Astrocyte of the spinal cord (primary cell): ENCODE results near the gene POU6F1.
"Not testable (repeated sequence)": the region's sequence is repeated elsewhere in the genome, so short reads cannot be mapped to it uniquely, and the experiment has no call there.

Experiments used
- DNase-seq: peaks from one replicate; pipeline ENCODE4 v3.0.0; 2011; ENCODE audit warnings: low read depth, low spot score
- H3K4me3 ChIP-seq: 2 replicates; pipeline ENCODE4 v1.5.1; 2011; ENCODE audit warnings: low read depth, mild to moderate bottlenecking, low read length, moderate library complexity
- CTCF ChIP-seq: IDR thresholded peaks from 2 replicates; pipeline ENCODE4 v1.5.1; 2012; ENCODE audit warnings: low read depth, mild to moderate bottlenecking, low read length, inconsistent platforms
- in situ Hi-C: cut with HindIII; loops from 2 replicates; pipeline ENCODE4 v1.10.0; 2017; ENCODE audit warnings: low sequenced_read_pairs

The POU6F1 gene

DNA sequence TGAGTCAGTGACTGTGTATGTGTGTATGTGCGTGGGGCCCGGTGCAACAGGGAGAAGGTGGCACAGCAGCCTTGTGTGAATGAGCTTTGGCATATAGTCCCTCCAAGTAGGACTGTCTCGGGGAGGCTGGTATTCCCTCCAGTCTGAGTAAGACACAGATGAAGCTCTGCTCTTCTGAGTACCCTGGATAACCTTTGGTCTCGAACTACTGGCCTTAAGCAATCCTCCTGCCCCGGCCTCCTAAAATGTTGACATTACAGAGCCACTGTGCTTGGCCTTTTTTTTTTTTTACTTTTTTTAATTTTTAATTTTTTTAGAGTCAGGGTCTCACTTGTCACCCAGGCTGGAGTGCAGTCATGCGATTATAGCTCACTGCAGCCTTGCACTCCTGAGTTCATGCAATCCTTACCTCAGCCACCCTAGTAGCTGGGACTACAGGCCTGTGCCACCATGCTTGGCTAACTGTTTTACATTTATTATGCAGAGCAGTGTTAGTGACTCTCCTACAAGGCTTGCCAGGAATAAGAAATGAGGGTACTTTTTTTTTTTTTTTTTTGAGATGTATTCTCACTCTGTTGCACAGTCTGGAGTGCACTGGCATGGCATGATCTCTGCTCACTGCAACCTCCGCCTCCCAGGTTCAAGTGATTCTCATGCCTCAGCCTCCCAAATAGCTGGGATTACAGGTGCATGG is 11.4 kb upstream of the POU6F1 start:
- in situ Hi-C loops, result no loop called here
- no peak for TF ChIP-seq CTCF
- no peak for DNase-seq
- H3K4me3 ChIP-seq, result no peak overlapping the region

DNA sequence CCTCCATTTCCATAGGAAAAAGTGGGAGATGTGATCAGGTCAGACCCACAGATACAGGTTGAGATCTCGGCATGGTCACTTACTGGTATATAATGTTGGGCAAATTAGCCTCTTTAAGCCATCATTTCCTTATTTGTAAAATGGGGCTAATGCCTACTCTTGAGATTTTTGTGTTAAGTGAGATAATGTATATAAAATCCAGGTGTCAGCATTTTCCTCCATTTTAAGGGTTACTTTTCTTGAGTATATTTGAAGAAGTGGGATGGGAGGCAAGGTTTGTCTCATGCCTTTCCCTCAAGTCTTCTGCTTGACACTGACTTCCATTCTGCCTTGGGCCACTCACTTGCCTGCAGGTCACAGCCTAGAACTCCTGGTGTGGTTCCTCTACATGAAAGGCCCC is 10.1 kb upstream of the POU6F1 start:
- in situ Hi-C loops, result no loop called here
- DNase-seq, result no peak
- no peak overlapping the region for H3K4me3 ChIP-seq

DNA sequence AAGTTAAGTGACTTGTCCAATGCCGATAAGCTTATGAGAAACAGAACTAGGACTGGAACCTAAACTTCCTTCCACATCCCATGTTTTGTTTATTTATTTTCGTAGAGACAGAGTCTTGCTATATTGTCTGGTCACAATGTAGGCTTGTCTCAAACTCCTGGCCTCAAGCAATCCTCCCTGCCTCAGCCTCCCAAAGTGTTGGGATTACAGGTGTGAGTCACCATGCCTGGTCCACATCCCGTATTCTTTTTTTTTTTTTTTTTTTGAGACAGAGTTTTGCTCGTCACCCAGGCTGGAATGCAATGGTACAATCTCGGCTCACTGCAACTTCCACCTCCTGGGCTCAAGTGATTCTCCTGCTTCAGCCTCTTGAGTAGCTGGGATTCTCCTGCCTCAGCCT is 9.2 kb upstream of the POU6F1 start:
- in situ Hi-C loops, H3K4me3 ChIP-seq, DNase-seq: not testable (repeated sequence)

More for the DNA sequence above, 10.1 kb upstream of the POU6F1 start:
- no peak for TF ChIP-seq CTCF

DNA sequence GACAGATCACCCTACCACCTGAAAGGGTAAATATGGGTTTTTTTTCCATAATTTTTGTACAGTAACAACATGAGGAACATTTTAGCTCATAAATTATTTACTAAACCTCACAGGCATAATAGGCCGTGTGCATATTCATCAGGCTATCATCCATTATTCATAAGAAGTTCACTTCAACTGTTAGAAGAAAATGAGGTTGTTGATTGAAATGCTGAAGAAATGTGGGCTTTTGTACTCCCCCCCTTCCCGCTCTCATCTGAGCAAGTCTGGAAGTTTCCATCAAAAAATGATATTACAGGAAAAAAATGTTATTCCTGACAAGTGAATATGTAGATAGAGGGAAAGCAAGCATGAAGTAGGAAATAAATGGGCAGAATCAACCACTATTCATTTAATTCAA is 7.9 kb upstream of the POU6F1 start:
- in situ Hi-C loops, result no loop called here
- TF ChIP-seq CTCF, result no peak
- no peak for DNase-seq
- H3K4me3 ChIP-seq, result no peak overlapping the region

- DNase-seq, result no peak
- in situ Hi-C loops, result no loop called here
- no peak overlapping the region for H3K4me3 ChIP-seq
- TF ChIP-seq CTCF, result no peak
Measured at GRCh38 chr12:51225234-51225633, 7.4 kb upstream of the POU6F1 start.

- no peak for DNase-seq
- H3K4me3 ChIP-seq, result no peak overlapping the region
- TF ChIP-seq CTCF, result no peak
- in situ Hi-C loops, result no loop called here
Measured at GRCh38 chr12:51224625-51225024, 6.8 kb upstream of the POU6F1 start.

DNA sequence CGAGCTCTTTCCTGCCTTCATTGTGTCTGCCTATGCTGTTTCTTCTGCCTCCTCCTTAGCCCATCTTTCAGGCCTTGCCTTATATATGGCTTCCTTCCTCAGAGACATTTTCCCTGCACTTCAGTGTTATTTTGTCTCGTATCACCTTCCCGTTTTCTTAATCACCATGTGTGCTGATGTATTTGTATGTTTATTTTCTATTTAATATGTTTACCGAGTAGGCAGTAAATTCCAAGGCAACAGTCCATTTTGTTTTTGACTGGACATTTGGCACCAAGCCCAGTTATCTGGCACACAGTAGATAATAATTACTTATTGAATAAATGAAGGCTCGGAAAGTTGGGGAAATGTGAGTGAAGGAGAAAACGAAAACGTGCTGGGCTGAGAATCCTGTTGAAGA is 4.6 kb upstream of the POU6F1 start:
- no peak for TF ChIP-seq CTCF
- in situ Hi-C loops, result no loop called here
- DNase-seq, result no peak
- H3K4me3 ChIP-seq, result no peak overlapping the region

GRCh38 chr12:51219857-51220256 is 2.0 kb upstream of the POU6F1 start:
- DNase-seq, H3K4me3 ChIP-seq, in situ Hi-C loops: not testable (repeated sequence)
